Measurements from ENCODE around the gene TLX3.

Gene TLX3

GRCh38 chr5:171300358-171300757, 8.7 kb upstream of the TLX3 start:
- H3K4me3 ChIP-seq (ENCODE audit: low read depth, low read length) = no peak overlapping the region
- no peak for TF ChIP-seq CTCF (IDR thresholded peaks at IDR 0.05; ENCODE audit: borderline replicate concordance, insufficient read depth, low read depth, low read length)

GRCh38 chr5:171306166-171306565, 2.9 kb upstream of the TLX3 start:
- H3K4me3 ChIP-seq (ENCODE audit: low read depth, low read length) = no peak overlapping the region
- no peak for TF ChIP-seq CTCF (IDR thresholded peaks at IDR 0.05; ENCODE audit: borderline replicate concordance, insufficient read depth, low read depth, low read length)

- TF ChIP-seq CTCF (IDR thresholded peaks at IDR 0.05; ENCODE audit: borderline replicate concordance, insufficient read depth, low read depth, low read length) = no peak
- no peak overlapping the region for H3K4me3 ChIP-seq (ENCODE audit: low read depth, low read length)
Measured at GRCh38 chr5:171306781-171307591, 2.1 kb upstream of the TLX3 start.

GRCh38 chr5:171307789-171308452, 1.1 kb upstream of the TLX3 start:
- H3K4me3 ChIP-seq (ENCODE audit: low read depth, low read length) = no peak overlapping the region
- no peak for TF ChIP-seq CTCF (IDR thresholded peaks at IDR 0.05; ENCODE audit: borderline replicate concordance, insufficient read depth, low read depth, low read length)

- TF ChIP-seq CTCF (IDR thresholded peaks at IDR 0.05; ENCODE audit: borderline replicate concordance, insufficient read depth, low read depth, low read length) = no peak
- H3K4me3 ChIP-seq (ENCODE audit: low read depth, low read length) = no peak overlapping the region
Measured at GRCh38 chr5:171309276-171310211, 496 bp downstream of the TLX3 start.

GRCh38 chr5:171310212-171310818, 1.3 kb downstream of the TLX3 start:
- no peak overlapping the region for H3K4me3 ChIP-seq (ENCODE audit: low read depth, low read length)
- TF ChIP-seq CTCF (IDR thresholded peaks at IDR 0.05; ENCODE audit: borderline replicate concordance, insufficient read depth, low read depth, low read length) = peak; percentile 40

All from GM12875 (cell line).